Measurements from ENCODE around the gene JCHAIN.

- TF ChIP-seq POLR2A (IDR thresholded peaks at IDR 0.05) (no peak), CTCF (IDR thresholded peaks at IDR 0.05) (no peak)
Observed at GRCh38 chr4:70614184-70614555, 52.1 kb downstream of the JCHAIN start.

Data from lower leg skin (tissue), 3 donors.